Stimulated activated CD8-positive, alpha-beta memory T cell treated with anti-CD3 and anti-CD28 coated beads, Interleukin-2, amount 100 ng/mL, for 48 hours (primary cell): ENCODE measurements around the gene AGBL5.
"Not testable (repeated sequence)": the region's sequence is repeated elsewhere in the genome, so short reads cannot be mapped to it uniquely, and the experiment has no call there.

Experiments used
- DNase-seq, 2 donors: peaks; one replicate each; pipeline ENCODE4 v3.0.0-alpha.2; 2020; ENCODE audit warnings: low read depth in 2 of 2

The AGBL5 gene

DNA sequence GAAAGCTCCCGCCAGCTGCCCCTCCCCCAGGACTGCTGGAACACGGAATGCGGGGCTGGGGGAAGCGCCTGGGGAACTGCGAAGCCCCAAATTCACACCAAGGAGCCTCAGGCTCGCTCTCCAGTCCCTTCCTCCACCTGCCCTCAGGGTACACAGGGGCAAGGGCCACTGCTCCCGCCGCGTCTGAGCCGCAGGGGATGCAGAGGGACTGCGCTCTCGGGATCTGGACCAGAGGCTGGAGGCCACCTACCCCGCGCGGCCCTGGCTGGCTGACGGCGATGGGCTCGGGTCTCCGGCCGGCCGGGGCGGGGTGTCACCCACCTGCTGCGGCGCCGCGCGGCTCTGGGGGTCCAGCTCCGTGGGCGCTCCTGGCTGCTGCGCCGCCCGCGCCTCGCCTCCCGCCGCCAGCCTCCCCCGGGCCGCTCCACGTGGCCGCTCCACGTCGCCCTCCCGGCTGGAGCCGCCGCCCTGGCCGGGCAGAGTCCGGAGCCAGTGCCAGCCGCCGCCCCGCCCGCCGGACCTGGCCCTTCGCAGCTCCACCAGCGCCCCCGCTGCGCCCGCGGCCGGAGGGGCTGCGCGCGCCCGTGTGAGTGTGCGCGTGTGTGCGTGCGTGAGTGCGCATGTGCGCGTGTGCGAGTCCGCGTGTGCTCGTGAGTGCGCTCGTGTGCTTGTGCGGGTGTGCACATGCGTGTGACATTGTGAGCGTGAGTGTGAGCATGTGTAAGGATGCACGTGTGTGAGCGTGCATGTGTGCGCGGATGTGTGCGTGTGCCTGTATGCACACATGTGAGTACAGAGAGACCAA is 67.3 kb downstream of the AGBL5 start, which contains the start of gene CGREF1:
Gene CGREF1, minus strand, starts transcription at position 604 of the 805 bp plus-strand sequence. CDS start 14,762 bp downstream, outside the sequence.
- no peak for DNase-seq

DNA sequence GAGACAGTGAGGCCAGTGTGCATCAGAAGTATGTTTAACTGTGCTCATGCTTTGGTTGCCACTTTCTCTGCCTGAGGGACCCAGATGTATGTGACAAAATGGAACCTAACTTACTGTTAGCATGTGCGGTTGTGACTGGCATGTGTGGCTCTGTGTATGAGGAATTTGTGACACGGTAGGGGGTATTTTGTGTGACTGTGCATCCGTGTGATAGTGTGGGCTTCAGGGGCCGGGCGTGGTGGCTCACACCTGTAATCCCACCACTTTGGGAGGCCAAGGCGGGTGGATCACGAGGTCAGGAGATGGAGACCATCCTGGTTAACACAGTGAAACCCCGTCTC is 67.8 kb downstream of the AGBL5 start:
- not testable (repeated sequence) for DNase-seq
